Stimulated activated CD4-positive, alpha-beta T cell treated with anti-CD3 and anti-CD28 coated beads, TNF-alpha, amount 100 ng/mL, for 4 hours (primary cell): ENCODE data around the gene CSNK1D.

ENCODE experiments used
- DNase-seq, 3 experiments: peaks; one replicate each; pipeline ENCODE4 v3.0.0-alpha.2; 2020; ENCODE audit warnings: low read depth in 3 of 3

Gene CSNK1D

DNA sequence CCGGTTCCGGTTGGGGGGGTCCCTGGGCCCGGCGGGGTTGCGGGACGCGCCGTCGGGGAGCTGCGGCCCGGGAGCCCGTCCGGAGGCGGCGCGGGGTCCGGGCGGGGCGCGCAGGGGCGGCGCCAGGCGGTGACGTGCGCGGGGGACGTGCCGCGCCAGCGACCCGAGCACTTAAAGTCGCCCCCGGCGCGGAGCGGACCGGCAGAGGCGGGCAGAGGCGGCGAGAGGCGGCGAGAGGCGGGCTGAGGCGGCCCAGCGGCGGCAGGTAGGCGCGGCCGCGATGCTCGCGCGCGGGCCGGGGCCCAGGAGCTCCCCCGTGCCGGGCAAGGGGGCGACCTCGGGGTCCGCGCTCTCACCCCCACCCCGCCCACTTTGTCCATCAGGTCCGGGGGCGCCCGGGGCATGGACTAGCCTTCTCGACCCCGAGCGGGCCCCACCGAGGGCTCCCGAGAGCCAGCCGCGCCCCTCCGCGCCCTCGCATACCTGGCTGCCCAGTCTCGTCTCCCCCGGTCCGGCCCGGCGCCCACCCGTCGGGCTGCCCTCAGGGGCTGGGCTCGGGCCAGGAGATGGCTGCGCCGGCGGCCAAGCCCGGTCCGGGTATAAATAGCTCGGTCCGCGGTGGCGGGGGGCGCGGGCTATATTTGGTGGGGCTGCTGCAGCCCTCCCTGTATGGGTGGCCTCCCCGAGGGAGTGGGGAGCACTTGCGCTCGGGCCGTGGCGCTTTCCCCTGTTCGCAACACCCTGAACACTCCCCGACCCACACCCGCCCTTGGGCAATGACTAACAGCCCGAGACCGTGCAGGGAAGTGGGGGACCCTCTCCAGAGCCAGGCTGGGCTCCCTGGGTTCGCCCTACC is 44.4 kb downstream of the CSNK1D start, which contains the start of gene SLC16A3:
Gene SLC16A3 (plus strand): TSS at position 201 of the 856 bp plus-strand sequence. CDS start 6,967 bp downstream, outside the sequence.
- DNase-seq: peak in 2 of 3 experiments; percentile 44 to 58

GRCh38 chr17:82228278-82228841 is 45.1 kb downstream of the CSNK1D start:
- no peak for DNase-seq

DNA sequence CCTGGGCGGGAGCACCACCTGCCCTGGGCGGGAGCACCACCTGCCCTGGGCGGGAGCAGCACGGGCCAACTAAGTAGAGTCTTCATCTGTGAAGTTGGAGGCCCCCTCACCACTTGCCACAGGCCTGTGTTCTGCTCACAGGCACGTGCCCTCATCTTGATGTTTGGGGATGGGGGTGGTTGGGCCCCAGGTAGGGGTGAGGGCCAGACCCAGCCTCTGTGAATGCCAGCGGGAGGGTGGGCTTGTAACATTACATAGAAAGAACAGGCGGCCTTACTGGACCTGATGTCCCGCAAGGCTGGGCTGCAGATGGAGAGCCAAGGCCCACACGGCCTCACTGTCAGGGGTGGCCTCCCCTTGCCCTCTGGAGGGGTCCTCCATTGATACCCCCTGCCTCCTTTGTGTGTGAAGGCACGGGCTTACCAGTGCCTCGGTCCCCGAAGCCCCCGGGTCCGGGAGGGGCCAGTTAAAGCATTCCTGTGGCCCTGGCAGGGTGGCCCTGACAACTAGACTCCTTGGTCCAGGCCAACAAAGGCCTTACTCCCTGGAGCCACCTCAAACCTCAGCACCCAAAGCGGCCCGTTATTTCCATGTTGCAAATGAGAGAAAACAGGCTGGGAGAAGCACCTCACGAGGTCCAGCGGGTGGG is 45.7 kb downstream of the CSNK1D start:
- no peak for DNase-seq

GRCh38 chr17:82226809-82227628 is 46.5 kb downstream of the CSNK1D start:
- no peak for DNase-seq

DNA sequence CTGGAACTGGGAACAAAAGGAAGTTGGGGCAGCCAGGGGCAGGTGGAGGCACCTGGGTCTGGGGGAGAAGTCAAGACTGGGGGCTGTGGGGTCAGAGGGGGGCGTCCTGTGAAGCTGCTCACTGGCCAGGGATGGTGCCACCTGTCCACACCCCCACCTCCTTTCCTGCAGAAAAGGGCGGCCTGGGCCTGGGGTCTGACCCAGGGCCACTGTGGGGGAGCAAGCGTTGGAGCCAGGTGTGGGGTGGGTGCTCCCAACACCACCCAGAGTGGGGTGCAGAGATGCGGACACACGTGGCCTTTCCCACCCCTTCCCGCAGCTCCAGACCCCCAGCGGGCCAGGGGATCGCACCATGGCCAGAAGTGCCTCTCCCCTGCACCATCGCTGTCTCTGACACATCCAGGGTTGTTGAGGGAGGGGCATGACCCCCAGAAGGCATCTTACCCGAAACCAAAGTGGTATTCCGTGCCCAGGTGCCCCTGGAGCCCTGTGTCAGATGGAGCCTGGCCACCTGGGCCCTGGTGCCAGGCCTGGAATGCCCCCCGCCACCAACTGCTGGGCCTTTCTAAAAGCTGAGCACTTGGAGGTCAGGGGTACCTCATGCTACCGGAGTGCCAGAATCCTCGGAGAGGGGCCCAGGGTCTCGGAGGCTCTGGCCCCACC is 47.2 kb downstream of the CSNK1D start:
- DNase-seq: no peak

GRCh38 chr17:82225368-82226029 is 48.0 kb downstream of the CSNK1D start:
- no peak for DNase-seq

- DNase-seq: no peak
Observed at GRCh38 chr17:82224666-82225065, 48.8 kb downstream of the CSNK1D start.

GRCh38 chr17:82223517-82223916 is 50.0 kb downstream of the CSNK1D start:
- DNase-seq: no peak

DNA sequence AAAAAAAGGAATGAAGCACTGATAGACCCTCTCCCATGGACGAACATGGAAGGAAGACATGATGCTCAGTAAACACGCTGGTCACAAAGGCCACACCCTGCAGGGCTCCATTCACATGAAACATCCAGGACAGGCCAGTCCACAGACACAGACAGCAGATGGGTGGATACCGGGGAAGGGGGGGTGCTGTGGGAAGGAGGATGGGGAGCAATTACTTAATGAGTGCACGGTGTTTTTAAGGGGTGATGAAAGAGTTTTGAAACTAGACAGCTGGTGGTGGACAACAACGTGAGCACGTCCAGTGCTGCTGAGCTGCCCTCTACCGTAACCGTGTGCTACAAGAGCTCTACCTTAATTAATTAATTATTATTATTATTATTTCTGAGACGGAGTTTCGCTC is 50.7 kb downstream of the CSNK1D start:
- DNase-seq: no peak

DNA sequence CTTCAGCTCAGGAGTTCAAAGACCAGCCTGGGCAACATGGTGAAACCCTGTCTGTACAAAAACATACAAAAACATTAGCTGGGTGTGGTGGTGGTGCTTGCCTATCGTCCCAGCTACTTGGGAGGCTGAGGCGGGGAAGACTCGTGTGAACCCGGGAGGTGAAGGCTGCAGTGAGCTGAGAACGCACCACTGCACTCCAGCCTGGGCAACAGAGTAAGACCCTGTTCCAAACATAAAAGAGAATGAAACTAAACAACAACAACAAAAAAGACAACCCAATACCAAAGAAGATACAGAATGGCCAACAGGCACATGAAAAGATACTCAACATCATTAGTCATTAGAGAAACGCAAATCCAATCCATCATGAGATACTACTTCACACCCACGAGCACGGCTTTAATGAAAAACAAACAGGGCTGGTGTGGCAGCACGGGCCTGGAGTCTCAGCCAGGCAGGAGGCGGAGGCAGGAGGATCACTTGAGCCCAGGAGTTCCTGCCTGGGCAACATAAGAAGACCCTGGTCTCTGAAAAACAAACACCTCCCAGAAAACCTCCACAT is 52.1 kb downstream of the CSNK1D start:
- no peak for DNase-seq

GRCh38 chr17:82219753-82220709 is 53.5 kb downstream of the CSNK1D start:
- no peak for DNase-seq

- no peak for DNase-seq
Observed at GRCh38 chr17:82219083-82219482, 54.4 kb downstream of the CSNK1D start.

DNA sequence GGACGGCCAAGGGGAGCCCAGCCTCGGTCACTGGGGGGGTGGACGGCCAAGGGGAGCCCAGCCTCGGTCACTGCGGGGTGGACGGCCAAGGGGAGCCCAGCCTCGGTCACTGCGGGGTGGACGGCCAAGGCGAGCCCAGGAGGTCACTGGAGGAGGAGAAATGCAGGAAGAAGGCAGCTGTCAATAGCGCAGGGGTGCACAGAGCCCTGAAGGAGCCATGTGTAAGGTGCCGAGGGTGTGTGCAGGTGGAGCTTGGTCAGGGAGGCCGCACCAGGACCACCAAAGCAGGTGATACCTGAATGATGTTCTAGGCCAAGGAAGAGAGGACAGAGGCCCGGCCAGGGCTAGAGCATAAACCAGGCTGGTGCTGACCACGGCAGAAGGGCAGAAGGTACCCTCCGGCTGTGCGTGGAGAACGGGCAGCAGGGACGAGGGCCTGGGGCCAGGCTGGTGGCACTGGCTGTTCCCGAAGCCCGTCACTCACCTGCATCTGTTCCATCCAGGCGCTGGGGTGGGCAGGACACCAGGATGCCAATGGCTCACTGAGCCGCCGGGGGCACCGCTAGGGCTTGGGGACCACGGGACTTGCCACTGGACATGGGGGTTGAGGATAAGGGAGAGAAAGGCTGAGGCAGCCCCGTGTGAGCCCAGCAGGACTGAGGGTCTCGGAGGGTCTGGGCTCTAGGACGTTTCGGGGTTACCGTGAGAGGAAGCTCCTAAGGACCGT is 55.0 kb downstream of the CSNK1D start:
- DNase-seq: no peak

DNA sequence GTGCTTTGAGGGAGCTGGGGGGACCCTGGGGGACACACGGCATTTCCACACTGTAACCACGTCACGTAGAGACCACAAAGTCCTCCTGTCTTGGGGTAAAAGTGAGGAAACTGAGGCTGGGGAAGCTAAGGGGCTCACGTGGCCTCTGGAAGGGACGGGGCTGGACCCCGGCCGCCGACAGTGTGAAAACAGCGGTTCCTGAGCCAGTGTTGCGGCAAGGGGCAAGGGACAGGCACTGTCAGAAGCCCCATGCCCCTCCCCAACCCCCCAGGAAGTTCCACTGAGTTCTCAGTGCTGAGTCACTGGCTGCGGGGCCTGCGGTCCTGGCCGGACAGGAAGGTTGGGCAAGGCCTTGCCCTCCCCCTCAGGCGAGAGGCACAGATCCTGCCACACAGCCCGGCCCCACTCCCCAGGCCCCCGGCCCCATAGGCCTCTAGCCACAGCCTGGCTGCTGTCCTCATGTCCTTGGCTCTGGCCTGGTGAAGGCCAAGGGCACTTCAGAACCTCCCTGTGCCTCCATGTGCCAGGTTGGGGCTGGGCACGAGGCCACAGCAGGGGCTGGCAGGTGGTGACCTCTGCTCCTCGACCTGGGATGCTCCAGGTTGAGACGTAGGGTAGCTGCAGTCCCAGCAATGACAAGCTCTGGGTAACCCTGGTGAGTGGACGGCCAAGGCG is 55.8 kb downstream of the CSNK1D start:
- DNase-seq: no peak

GRCh38 chr17:82217120-82217529 is 56.4 kb downstream of the CSNK1D start:
- DNase-seq: no peak

DNA sequence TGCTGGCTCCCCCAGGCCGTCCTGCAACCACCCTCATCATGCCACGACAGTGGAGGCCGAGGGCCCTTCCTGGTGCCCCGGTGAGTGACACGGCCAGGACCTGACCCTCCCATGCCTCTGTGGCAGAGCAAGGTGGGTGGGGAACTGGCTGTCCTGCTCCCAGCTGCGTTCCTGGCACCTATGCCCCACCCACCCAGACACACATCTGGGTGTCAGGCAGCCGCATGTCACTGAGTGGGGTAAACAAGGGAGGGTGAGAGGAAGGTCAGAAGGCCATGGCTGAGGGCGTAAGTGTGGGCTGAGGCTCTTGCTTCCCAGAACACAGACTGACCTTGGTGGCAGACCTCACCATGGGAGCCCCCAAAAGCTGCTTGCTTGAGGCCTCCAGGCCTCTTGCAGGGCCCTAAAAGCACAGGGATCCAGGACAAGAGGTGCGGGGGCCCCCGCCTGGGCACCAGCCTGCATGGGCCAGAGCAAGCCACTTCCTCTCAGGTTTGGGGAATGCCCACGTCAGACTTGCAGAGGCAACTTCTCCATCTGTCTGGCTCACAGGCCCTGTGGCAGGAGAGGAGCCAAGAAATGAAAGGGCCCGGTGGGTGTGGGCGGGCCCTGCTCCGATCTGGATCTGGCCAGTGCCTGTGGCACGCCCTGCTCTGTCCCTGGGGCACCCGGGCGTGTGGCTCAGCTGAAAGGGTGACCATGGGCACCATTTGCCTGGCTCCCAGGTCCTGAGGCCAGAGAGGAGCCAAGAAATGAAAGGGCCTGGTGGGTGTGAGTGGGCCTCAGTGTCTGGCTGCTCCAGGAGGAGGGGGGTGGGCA is 57.0 kb downstream of the CSNK1D start:
- DNase-seq: no peak

DNA sequence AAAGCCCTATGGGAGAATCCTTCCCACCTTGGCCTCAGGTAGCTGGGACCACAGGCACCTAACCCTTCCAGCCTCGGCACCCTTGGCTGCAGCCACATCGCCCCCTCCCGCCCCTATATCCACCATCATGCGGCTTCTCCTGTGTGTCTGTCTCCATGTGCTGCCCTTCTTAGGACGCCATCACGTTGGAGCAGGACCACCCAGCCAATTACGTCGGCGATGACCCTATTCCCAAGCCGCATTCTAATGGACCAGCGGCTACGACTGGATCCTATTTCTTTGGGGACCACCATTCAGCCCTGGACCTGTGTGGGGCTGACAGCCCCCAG is 57.6 kb downstream of the CSNK1D start:
- no peak for DNase-seq
